ENCODE measurements around the gene DPH3.

The DPH3 gene

DNA sequence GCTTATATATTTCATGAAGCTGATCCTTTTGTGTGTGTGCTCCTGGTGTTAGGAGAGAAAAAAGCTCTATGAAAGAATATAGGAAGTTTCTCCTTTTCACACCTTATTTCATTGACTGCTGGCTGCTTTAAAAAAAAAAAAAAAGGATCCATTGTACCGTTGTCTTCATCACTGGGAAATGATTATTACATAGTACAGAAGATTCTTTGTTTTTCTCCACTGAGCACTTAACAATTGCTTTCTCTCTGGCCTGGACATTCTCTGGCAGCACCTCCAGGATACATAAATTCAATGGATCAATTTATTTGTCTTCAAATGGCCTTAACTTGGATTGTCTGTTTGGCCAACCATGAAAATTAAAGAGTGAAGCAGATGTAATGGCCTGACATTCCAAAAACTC, 37.2 kb downstream of the DPH3 start:
- DNase-seq: no peak

- no peak for DNase-seq
Measured at GRCh38 chr3:16224325-16224724, 40.4 kb downstream of the DPH3 start.

- no peak for DNase-seq
Measured at GRCh38 chr3:16222547-16222946, 42.2 kb downstream of the DPH3 start.

- no peak for DNase-seq
Measured at GRCh38 chr3:16221990-16222389, 42.8 kb downstream of the DPH3 start.

DNA sequence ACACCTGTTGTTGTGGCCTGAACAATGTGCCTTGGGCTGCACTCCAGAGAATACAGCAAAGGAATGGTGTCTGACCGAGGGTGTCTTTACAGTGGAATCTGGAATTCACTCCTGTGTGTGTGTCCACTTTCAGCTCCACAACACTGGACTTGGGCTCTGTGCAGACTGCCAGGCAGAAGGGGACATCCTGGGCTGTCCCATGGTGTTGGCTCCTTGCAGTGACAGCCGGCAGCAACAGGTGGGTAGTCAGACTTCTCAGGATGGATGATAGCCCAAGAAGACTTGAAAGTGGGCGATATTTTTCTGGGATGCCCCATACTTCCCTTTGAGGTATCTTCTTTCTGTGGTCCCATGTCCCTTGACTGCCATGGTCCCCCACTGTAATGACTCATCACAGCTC, 45.0 kb downstream of the DPH3 start:
- no peak for DNase-seq

DNA sequence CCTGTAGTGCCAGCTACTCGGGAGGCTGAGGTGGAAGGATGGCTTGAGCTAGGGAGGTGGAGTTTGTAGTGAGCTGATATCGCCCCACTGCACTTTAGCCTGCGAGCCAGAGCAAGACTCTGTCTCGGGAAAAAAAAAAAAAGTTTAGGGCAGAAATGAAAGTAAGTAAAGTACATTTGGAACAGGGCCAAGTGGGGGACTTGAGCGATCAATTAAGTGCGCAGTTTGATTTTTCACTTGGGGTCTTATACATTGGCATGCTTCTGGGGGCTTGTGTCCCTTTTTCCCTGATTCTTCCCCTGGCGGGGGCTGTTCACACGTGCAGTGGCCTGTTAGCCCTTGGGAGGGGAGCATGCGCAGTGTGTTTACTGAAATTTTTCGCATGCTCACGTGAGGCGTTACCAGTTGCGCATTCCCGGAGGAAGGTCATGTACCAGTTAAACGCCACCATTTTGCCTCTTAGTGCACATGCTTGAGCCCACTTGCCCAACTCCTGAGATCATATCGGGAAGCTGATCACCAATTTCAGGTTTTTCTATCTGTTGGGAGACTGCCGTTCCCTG, 48.3 kb downstream of the DPH3 start:
- DNase-seq: no peak

GRCh38 chr3:16214366-16214765, 50.4 kb downstream of the DPH3 start:
- DNase-seq: no peak

GRCh38 chr3:16211176-16211904, 53.4 kb downstream of the DPH3 start:
- no peak for DNase-seq

Measured in activated CD8-positive, alpha-beta memory T cell treated with anti-CD3 and anti-CD28 coated beads for 24 hours (primary cell).